Caki2 (cell line): Measurements from ENCODE around the gene MRPL12. TPM values are rescaled to one million over a fixed set of nuclear protein-coding genes. Genes with fewer than 3 reads are reported as not detected.
A peak's percentile ranks its signal among the peaks of the same experiment; 100 is the strongest.

Experiments used
- DNase-seq: peaks from one replicate; pipeline ENCODE4 v3.0.0-alpha.2; 2015; ENCODE audit warnings: low read depth
- in situ Hi-C: cut with HindIII; loops from 2 replicates; pipeline ENCODE4 v1.10.0; 2016; ENCODE audit warnings: low sequenced_read_pairs, low pct_unique_long_range_greater_than_20kb, mixed read lengths
- total RNA-seq: library from RNA; depleted of rRNA; stranded (reverse); fragments of >200 nt; shearing (Covaris generic); gene quantifications from 2 replicates; pipeline ENCODE4 v1.2.3, GENCODE V29; 2014; ENCODE audit warnings: low replicate concordance

MRPL12 gene
- total RNA-seq, 1 experiment from 2014 or later = 185 TPM

DNA sequence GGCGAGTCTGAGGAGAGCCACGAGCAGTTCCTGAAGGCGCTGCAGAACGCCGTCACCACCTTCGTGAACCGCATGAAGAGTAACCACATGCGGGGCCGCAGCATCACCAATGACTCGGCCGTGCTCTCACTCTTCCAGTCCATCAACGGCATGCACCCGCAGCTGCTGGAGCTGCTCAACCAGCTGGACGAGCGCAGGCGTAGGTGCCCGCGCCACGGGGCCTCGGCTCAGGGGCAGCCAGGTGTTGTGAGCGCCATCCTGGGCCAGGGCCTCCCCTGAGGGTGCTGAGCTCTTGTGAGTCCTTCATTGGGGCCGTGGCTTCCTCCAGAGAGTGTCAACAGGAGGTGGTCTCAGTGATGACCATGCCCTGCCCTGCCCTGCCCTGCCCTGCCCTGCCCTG is 7.4 kb upstream of the MRPL12 start:
- DNase-seq = no peak

DNA sequence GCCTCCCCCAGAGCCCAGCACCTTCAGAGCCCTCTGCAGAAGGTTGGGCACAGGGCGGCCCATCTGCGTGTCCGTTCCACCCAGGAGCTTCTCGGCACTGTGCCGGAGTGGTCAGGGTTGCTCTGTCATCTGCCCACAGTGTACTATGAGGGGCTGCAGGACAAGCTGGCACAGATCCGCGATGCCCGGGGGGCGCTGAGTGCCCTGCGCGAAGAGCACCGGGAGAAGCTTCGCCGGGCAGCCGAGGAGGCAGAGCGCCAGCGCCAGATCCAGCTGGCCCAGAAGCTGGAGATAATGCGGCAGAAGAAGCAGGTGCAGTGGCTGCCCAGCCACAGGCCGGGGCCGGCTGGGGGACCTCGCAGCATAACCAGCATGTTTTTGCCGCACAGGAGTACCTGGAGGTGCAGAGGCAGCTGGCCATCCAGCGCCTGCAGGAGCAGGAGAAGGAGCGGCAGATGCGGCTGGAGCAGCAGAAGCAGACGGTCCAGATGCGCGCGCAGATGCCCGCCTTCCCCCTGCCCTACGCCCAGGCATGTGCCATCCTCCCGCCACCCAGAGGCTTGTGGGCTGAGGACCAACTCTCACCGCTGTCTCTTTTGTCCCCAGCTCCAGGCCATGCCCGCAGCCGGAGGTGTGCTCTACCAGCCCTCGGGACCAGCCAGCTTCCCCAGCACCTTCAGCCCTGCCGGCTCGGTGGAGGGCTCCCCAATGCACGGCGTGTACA is 6.8 kb upstream of the MRPL12 start:
- in situ Hi-C loops = no loop called here
- no peak for DNase-seq

More for the DNA sequence above, 7.4 kb upstream of the MRPL12 start:
- in situ Hi-C loops = no loop called here

DNA sequence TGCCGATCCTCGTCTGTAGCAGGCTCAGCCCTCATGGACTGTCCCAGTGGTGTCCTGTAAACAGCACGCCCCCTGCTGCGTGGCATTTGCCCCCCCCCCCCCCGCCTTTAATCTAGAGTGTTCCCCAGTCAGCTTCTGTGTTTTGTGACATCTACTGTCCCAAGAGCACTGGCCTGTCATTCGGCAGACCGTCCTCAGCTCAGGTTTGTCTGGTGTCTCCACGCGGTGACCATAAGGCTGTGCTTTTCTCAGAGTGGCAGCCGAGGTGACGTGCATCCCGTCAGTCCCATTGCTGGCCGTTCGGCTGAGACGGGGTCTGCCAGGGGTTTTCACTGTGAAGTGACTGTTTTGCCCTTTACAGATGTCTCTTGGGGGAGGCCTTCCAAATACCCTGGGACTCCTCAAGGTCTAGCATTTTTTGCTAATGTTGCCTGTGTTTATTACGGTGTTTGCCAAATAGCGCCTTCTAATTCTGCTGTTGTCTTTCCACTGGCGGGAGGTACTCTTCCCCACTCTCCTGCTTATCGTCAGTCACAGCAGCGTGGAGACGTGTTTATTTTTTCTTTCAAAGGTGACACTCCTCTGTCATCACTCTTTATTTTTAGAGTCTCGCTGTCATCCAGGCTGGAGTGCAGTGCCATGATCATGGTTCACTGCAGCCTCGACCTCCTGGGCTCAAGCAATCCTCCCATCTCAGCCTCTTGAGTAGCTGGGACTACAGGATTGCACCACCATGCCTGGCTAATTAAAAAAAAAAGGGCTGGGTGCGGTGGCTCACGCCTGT is 5.7 kb upstream of the MRPL12 start:
- no peak for DNase-seq
- in situ Hi-C loops = no loop called here

DNA sequence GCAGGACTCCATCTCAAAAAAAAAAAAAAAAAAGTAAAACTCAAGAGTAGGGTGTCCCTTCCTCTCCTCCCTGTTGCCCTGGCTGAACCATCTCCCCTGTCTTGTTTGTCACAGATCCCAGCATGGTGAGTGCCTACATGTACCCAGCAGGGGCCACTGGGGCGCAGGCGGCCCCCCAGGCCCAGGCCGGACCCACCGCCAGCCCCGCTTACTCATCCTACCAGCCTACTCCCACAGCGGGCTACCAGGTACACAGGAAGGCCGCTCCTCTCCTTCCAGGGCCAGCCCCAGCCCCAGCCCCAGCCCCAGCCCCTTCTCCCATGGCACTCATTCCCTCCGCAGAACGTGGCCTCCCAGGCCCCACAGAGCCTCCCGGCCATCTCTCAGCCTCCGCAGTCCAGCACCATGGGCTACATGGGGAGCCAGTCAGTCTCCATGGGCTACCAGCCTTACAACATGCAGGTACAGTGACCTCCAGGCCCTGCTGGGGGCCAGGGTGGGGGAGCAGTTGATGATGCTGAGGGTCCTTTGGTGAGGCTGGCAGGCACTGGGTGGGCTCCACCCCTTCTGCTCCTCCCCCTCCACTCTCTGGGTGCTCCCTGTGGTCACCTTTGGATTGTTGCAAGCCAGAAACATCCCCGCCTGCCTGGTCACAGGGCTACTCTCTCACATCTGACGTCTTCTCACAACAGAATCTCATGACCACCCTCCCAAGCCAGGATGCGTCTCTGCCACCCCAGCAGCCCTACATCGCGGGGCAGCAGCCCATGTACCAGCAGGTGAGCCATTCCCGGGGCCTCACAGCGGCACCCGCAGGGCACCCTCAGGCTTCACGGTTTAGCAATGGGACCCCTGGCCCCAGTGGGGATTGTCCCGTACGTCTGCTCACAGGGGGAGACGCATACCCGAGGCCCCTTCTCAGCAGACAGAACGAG is 2.5 kb upstream of the MRPL12 start:
- DNase-seq = no peak
- in situ Hi-C loops = no loop called here

DNA sequence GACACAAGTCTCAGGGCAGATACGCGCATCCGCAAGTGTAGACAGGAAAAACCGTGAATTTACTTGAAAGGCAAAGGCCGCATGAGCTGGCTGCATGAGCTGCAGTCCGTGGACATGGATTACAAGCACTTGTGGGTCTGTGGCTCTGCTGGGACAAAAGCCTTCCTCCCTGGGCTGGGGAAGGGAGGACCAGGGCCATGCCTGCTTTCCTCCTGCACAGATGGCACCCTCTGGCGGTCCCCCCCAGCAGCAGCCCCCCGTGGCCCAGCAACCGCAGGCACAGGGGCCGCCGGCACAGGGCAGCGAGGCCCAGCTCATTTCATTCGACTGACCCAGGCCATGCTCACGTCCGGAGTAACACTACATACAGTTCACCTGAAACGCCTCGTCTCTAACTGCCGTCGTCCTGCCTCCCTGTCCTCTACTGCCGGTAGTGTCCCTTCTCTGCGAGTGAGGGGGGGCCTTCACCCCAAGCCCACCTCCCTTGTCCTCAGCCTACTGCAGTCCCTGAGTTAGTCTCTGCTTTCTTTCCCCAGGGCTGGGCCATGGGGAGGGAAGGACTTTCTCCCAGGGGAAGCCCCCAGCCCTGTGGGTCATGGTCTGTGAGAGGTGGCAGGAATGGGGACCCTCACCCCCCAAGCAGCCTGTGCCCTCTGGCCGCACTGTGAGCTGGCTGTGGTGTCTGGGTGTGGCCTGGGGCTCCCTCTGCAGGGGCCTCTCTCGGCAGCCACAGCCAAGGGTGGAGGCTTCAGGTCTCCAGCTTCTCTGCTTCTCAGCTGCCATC is 1.7 kb upstream of the MRPL12 start:
- DNase-seq = peak; percentile 16
- in situ Hi-C loops = no loop called here

DNA sequence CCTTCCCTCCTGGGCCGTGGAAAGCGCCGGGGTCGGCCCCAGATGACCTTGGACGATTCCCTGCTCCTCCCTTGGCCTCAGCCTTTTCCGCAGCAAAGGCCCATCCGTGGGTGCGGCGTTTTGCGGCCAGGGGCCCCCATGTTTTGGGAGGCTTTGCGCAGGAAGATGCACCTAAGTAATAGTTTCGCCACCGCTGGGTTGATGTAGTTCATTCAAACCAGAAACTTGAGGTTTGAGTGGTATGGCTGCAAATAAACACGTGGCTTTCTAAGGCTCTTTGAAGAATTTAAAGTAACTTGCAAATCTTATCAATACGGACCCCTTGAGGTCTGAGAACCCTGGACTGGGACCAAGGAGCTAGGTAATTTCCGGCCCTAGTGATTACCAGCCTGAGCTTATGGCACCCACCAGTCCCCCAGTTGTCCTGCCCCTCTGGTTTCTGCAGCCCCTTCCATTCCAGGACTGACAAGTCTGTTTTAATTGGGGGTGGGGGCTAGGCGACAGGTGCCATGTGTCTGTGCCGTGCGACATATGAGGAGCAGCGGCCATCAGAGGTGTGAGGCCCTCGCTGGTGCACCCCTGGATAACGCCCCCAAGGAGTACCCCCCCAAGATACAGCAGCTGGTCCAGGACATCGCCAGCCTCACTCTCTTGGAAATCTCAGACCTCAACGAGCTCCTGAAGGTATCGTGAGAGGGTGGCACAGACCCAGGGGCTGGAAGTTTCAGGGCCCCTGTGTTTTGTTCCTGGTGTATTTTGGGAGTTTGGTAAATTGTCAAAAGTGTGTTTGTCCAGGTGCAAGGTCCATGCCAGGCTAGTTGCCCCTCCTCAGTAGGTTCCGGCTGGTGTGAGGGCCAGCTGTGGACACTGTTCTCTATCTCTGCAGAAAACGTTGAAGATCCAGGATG is 834 bp downstream of the MRPL12 start:
- in situ Hi-C loops = no loop called here
- no peak for DNase-seq

DNA sequence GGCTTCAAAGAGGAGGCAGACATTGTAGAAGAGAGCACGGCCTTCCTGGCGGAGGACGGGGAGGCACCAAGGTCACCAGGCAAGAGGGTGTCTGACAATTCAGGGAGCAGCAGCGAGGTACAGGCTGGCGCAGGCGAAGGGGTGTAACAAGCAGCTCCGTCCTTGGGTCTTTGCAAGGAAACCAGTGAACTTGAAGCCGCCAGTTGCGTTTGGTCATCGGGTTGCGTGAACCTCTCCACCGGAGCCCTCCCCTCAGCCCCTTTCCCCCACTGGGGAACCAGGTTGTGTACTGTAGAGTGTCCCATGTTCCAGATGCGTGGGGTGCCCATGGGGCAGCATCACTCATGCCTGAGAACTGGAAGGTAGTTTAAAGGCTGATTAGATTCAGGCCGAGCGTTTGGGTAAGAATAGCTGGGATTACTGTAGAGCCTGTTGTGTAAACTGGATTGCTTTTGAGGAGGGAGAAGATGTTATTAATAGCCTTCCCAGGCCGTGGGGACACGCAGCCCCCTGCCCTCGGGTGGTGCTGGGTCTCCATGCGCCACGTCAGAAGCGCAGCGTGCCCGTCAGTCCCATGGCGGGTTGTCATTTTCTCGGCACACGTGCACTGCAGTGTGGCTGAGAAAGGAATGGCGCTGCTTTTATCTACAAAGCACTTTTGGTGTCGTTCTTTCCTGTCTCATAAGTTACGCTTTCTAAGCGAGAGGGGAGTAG is 2.5 kb downstream of the MRPL12 start:
- no peak for DNase-seq
- in situ Hi-C loops = no loop called here

DNA sequence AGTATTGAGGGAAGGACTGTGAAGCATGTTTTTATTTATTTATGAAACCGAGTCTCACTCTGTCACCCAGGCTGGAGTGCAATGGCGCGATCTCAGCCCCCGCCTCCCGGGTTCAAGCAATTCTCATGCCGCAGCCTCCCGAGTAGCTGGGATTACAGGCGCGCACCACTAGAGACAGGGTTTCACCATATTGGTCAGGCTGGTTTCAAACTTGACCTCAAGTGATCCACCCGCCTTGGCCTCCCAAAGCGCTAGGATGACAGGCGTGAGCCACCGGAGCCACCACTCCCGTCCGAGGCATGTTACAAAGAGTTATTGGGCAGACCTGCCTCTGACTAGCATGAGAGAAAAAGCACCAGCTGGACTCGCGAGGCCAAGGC is 3.1 kb downstream of the MRPL12 start:
- in situ Hi-C loops = no loop called here
- DNase-seq = no peak

DNA sequence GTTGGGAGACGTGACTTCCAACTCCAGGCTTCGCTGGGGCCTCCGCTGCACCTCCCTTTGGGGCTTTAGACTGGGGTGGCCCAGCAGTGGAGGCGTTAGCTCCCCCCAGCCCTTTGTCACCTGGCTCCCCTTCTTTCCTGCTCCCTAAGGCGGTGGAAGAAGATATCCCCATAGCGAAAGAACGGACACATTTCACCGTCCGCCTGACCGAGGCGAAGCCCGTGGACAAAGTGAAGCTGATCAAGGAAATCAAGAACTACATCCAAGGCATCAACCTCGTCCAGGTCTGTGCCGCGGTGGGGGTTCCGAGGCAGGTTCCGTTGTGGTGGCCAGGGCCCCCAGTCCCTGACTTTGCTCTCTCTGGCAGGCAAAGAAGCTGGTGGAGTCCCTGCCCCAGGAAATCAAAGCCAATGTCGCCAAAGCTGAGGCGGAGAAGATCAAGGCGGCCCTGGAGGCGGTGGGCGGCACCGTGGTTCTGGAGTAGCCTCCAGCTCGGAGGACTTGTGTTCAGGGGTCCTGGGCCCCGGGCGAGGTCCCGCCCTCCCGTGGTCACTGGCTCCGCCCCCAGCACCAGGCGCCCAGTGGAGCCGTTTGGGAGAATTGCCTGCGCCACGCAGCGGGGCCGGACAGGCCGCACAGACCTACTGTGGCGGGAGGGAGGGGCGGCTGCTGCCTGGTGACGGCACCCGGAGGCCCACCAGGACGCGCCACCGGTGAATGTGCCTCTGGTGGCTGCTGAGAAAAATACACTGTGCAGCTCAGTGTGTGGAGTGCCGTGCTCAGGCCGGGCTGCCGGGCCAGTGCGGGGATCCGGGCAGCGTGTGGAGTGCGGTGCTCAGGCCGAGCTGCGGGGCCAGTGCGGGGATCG is 3.8 kb downstream of the MRPL12 start:
- no peak for DNase-seq
- in situ Hi-C loops = no loop called here

DNA sequence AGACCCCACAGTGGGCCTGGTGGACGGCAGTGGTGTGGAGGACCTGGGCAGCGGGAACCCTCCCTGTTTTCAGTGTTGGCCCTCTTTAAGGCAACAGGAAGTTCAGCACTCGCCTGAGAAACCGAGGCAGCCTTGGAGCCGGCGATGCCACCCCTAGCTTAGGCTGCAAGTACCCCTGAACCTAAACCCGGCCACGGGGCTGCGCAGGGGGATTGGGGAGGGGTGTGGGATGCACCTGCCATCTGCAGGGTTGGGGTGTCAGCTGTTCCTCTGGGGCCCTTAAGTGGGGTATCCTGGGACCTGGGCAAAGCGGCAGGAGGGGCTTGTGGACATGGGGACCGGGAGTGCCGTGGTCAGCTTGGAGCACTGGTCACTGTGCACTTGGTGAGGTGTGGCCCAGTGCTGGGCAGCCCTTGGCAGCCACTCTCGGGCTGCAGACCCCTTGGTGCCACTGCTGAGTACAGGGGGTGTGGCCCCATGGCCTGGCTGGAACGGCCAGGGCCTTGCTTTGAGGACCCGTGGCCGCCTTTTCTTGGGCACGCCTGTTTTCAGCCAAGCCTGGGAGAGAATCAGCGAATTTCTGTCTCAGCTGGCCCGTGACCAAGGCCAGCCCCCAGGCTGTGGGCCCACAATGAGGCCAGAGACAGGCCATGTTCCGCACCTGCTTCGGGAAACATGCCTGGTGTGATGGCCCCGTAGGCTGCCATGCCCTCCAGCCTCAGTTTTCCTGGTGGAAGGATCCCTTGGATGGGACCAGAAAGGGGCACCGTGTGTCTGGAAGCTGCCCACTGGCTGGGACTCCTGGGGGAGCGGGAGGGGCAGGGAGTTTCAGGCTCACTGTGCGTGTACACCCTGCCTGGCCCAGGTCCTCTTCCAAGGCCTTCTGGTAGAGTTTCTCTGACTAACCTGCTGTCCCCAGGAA is 4.8 kb downstream of the MRPL12 start:
- in situ Hi-C loops = no loop called here
- no peak for DNase-seq

DNA sequence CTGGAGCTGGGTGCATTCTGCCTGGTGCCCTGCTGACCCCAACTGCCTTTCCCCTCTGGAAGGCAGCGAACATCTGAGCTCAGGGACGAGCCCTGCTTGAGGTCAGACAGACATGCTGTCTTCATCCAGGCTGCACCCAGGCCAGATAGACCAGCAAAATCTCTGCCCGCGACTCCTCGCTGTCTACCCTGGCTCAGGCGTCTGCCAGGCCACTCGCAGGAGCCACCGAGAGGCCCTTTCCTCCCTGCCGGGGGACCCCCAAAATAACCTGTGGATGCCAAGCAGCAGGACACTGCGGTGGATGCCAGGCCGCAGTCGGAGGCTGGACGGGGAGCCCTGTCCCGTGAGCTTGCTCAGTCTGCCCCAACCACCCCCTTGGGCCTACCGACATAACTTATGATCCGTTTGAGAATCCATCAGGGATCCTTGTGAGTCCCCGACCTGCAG is 5.6 kb downstream of the MRPL12 start:
- DNase-seq = no peak
- in situ Hi-C loops = no loop called here

DNA sequence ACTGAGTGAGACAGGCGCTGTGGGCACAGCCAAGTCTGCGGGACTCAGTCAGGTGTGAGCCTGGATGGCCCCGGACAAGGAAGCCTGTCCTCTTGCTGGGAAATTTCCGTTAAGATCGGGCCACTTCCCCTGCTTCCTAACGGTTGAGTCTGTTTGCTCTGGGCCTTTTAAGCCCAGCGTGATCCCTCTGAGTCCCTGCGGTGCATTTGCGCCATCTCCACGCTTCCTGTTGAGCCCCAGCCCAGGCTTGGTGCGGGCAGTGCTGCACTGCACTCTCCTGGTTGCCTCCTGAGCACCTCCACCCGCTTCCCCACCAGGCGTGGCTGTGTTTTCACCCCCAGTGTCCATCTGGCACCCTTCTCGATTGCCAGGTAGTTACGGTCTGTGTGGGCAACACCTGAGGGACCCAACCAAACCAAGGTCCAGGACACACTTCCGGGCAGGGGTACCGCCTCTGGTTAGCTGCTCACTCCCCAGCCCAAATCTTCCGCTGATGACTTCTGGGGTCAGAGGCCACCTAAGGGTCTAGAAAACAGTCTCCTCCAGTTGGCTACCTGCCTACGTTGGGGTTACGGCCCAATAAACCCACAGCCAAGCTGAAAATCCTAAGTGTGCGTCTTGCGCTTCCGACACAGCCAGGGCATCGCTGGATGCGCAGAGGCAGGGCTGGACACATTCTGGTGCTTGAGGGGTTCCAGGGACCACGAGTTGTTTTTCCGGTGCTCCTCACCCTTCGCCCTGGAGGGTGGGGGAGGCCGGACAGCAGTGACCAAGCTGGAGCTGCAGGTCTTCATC is 7.5 kb downstream of the MRPL12 start:
- no peak for DNase-seq
- in situ Hi-C loops = no loop called here

DNA sequence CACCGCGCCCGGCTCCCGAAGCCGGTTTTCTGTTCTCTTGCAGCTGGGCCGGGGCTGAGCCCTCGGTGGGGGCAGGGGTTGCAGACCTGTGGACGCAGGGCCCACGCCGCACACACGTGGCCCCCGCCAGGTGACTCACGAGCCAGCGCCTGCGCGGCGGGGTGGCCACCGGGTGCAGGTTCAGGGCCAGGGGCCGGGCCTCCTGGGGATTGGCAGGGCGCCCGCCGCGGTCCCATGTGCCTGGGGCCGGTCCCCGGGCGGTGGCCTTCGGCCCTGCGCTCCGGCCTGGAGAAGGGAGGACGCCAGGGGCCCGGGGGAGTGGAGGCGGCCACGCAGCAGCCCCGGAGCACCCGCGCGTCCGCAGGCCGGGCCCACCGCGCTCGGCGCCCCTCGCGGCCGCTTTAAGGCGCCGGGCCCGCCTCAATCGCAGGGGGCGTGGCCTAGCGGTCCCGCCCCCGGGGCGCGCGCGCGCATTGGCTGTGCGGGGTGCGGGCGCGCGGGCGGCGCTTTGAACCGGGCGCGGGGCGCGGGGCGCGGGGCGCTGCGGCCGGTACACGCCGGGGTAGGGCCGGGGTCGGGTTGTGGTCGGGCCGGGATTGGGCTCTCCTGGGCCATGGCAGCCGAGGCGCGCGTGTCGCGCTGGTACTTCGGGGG is 8.8 kb downstream of the MRPL12 start, which contains the start of gene SLC25A10:
Gene SLC25A10, plus strand, starts transcription at position 471 of the 654 bp plus-strand sequence. Its CDS starts 143 bp downstream, at position 614.
- DNase-seq = peak; percentile 89
- in situ Hi-C loops = no loop called here
